Keratinocyte (primary cell): ENCODE measurements around the gene MTERF2. TPM values are rescaled to one million over a fixed set of nuclear protein-coding genes. Genes with fewer than 3 reads are reported as not detected.

Experiments used
- DNase-seq: peaks from one replicate; pipeline ENCODE4 v3.0.0-alpha.2; 2011; ENCODE audit warnings: low read depth, missing footprints, low spot score
- FAIRE-seq: peaks from 2 replicates; lab custom pipeline; 2011; peaks lifted over from hg19 to GRCh38; lab: Jason Lieb, UNC
- H2AFZ ChIP-seq: 2 replicates; pipeline ENCODE4 v1.6.0; 2012; ENCODE audit warnings: low read length, control low read depth, inconsistent platforms; ENCODE audit not compliant: control insufficient read depth
- H3K27ac ChIP-seq: 2 replicates; pipeline ENCODE4 v1.5.1; 2011; ENCODE audit warnings: low read length; ENCODE audit not compliant: control insufficient read depth, insufficient read depth
- H3K27me3 ChIP-seq: 3 replicates; pipeline ENCODE4 v1.6.0; 2011; ENCODE audit warnings: low read length; ENCODE audit not compliant: control insufficient read depth, insufficient read depth; ENCODE audit errors: extremely low read depth
- H3K36me3 ChIP-seq, 2 experiments: 2 replicates in 1 of 2; 3 replicates in 1 of 2; pipeline ENCODE4 v1.5.1; 2011; ENCODE audit warnings: low read length in 2 of 2, mild to moderate bottlenecking in 1 of 2; ENCODE audit not compliant: control insufficient read depth in 2 of 2, insufficient read depth in 2 of 2; ENCODE audit errors: extremely low read depth in 1 of 2
- H3K4me1 ChIP-seq: 3 replicates; pipeline ENCODE4 v1.5.1; 2011; ENCODE audit warnings: low read length; ENCODE audit not compliant: control insufficient read depth, insufficient read depth; ENCODE audit errors: extremely low read depth
- H3K4me2 ChIP-seq: 3 replicates; pipeline ENCODE4 v1.6.0; 2011; ENCODE audit warnings: low read depth, low read length; ENCODE audit not compliant: control insufficient read depth, insufficient read depth; ENCODE audit errors: extremely low read depth
- H3K4me3 ChIP-seq, 3 experiments: fragments of 200-600 bp in 1 of 3; sonication (generic) in 1 of 3; 2 replicates in 2 of 3; 3 replicates in 1 of 3; pipeline ENCODE4 v1.5.1; 2011 to 2016; ENCODE audit warnings: low read length in 3 of 3, mild to moderate bottlenecking in 3 of 3, control low read depth in 2 of 3, inconsistent platforms in 1 of 3, low read depth in 1 of 3, mixed read lengths in 1 of 3, mixed run types in 1 of 3, moderate library complexity in 1 of 3; ENCODE audit not compliant: control insufficient read depth in 2 of 3, insufficient read depth in 2 of 3; ENCODE audit errors: extremely low read depth in 1 of 3
- H3K79me2 ChIP-seq: 2 replicates; pipeline ENCODE4 v1.6.0; 2012; ENCODE audit warnings: low read length; ENCODE audit not compliant: control insufficient read depth, insufficient read depth
- H3K9ac ChIP-seq: 3 replicates; pipeline ENCODE4 v1.6.0; 2011; ENCODE audit warnings: low read length; ENCODE audit not compliant: control insufficient read depth, insufficient read depth; ENCODE audit errors: extremely low read depth
- H3K9me1 ChIP-seq: 3 replicates; pipeline ENCODE4 v1.6.0; 2011; ENCODE audit warnings: low read length; ENCODE audit not compliant: control insufficient read depth, insufficient read depth; ENCODE audit errors: extremely low read depth
- H3K9me3 ChIP-seq: 2 replicates; pipeline ENCODE4 v1.5.1; 2012; ENCODE audit warnings: low read depth, low read length; ENCODE audit not compliant: control insufficient read depth
- H4K20me1 ChIP-seq: 3 replicates; pipeline ENCODE4 v1.6.0; 2011; ENCODE audit warnings: low read length; ENCODE audit not compliant: control insufficient read depth, insufficient read depth; ENCODE audit errors: extremely low read depth
- CTCF ChIP-seq, 3 experiments: IDR thresholded peaks in 1 of 3; conservative IDR thresholded peaks in 1 of 3; optimal IDR thresholded peaks in 1 of 3; 2 replicates in 2 of 3; 3 replicates in 1 of 3; pipeline versions ENCODE3 to v1.5.1; 2011; ENCODE audit warnings: low read length in 3 of 3, mild to moderate bottlenecking in 3 of 3, moderate library complexity in 2 of 3, control low read depth in 1 of 3, inconsistent platforms in 1 of 3; ENCODE audit not compliant: insufficient read depth in 2 of 3; ENCODE audit errors: extremely low read depth in 1 of 3
- EZH2 ChIP-seq: IDR thresholded peaks from one replicate; pipeline ENCODE4 v1.6.1; 2012; ENCODE audit warnings: inconsistent platforms, mild to moderate bottlenecking, low read length, moderate library complexity
- dilution Hi-C: fragments of 300-500 bp; cut with MboI; formaldehyde crosslinking; loops from one replicate; pipeline ENCODE4 v1.7.0; 2020; ENCODE audit warnings: low sequenced_read_pairs; ENCODE audit not compliant: extremely low pct_ligation_motif_present
- polyA plus RNA-seq, 5 experiments: library from polyadenylated mRNA; depleted of rRNA in 3 of 5; stranded (reverse) in 3 of 5; stranded (forward) in 1 of 5; unstranded in 1 of 5; fragments of >200 nt; gene quantifications; 1 replicate in 1 of 5; 2 replicates in 3 of 5; 3 replicates in 1 of 5; pipeline versions ENCODE4 v1.2.1 to v1.2.3, GENCODE V29; 2011 to 2012; ENCODE audit warnings: missing spikeins in 2 of 5, low read depth in 1 of 5, low replicate concordance in 1 of 5

Gene MTERF2
- polyA plus RNA-seq, 1 donor (not counting 4 experiments of a cell fraction or from before 2014, with no cell fraction given): 9.6 TPM

- DNase-seq (no peak), FAIRE-seq (no peak)
- Histone ChIP-seq H3K79me2 (peaks cover 1% of the 10 kb centered on the region), H4K20me1 (no peaks in the 10 kb centered on the region), H3K9me3 (no peaks in the 10 kb centered on the region), H2AFZ (no peak overlapping the region), H3K27me3 (no peaks in the 10 kb centered on the region), H3K27ac (no peak overlapping the region), H3K4me1 (peaks cover 11% of the 10 kb centered on the region), H3K9me1 (no peaks in the 10 kb centered on the region), H3K4me3 (no peak overlapping the region), H3K36me3 (peaks cover 0 to 5% of the 10 kb centered on the region in 2 experiments), H3K9ac (no peak overlapping the region), H3K4me2 (no peak overlapping the region)
- dilution Hi-C loops: no loop called here
- TF ChIP-seq CTCF (optimal IDR thresholded peaks at IDR 0.05 in 1 of 3, IDR thresholded peaks at IDR 0.05 in 1 of 3, conservative IDR thresholded peaks at IDR 0.05 in 1 of 3; ENCODE audit: extremely low read depth in 1 of 3, insufficient read depth in 2 of 3, low read length in 3 of 3) (no peak), EZH2 (no peak)
Measured at GRCh38 chr12:106984588-106985137, 2.3 kb downstream of the MTERF2 start.

- Histone ChIP-seq H3K9ac (no peak overlapping the region), H4K20me1 (no peaks in the 10 kb centered on the region), H3K4me1 (peaks cover 5% of the 10 kb centered on the region), H3K9me3 (no peaks in the 10 kb centered on the region), H3K27me3 (no peaks in the 10 kb centered on the region), H3K36me3 (peaks cover 0 to 5% of the 10 kb centered on the region in 2 experiments), H3K4me3 (no peak overlapping the region), H3K4me2 (no peak overlapping the region), H3K27ac (no peak overlapping the region), H3K9me1 (no peaks in the 10 kb centered on the region), H3K79me2 (peaks cover 1% of the 10 kb centered on the region), H2AFZ (no peak overlapping the region)
- DNase-seq (no peak), FAIRE-seq (no peak)
- TF ChIP-seq EZH2: no peak
- no peak for TF ChIP-seq CTCF (optimal IDR thresholded peaks at IDR 0.05 in 1 of 3, IDR thresholded peaks at IDR 0.05 in 1 of 3, conservative IDR thresholded peaks at IDR 0.05 in 1 of 3; ENCODE audit: extremely low read depth in 1 of 3, insufficient read depth in 2 of 3, low read length in 3 of 3)
- dilution Hi-C loops: no loop called here
Measured at GRCh38 chr12:106982229-106982628, 4.7 kb downstream of the MTERF2 start.
